K562 (cell line): ENCODE results near the gene FAAP100. TPM values are rescaled to one million over a fixed set of nuclear protein-coding genes. Genes with fewer than 3 reads are reported as not detected.
A peak's percentile ranks its signal among the peaks of the same experiment; 100 is the strongest.

Source experiments
- CBX8 ChIP-seq: fragments of 200-600 bp; sonication (generic); IDR thresholded peaks from 2 replicates; pipeline ENCODE4 v1.6.1; 2012; ENCODE audit warnings: borderline replicate concordance, mixed run types, low read depth, mild to moderate bottlenecking, moderate library complexity, mixed read lengths, low read length, control low read depth, inconsistent platforms; ENCODE audit not compliant: poor library complexity, severe bottlenecking; ENCODE audit errors: extremely low read depth
- EGR1 ChIP-seq: fragments of 450-650 bp; conservative IDR thresholded peaks from 2 replicates; pipeline ENCODE4 v1.6.1; 2017; ENCODE audit warnings: mild to moderate bottlenecking
- GTF2A2 ChIP-seq: IDR thresholded peaks from 2 replicates; pipeline ENCODE4 v1.6.1; 2016; ENCODE audit warnings: mild to moderate bottlenecking, missing genetic modification characterization, missing compliant biosample characterization
- HEY1 ChIP-seq: fragments of 250-450 bp; sonication (Bioruptor Pico); IDR thresholded peaks from 2 replicates; pipeline ENCODE4 v1.5.0; 2020; ENCODE audit warnings: mild to moderate bottlenecking, moderate library complexity, borderline replicate concordance
- MAFG ChIP-seq: fragments of 450-650 bp; conservative IDR thresholded peaks from 2 replicates; pipeline ENCODE4 v1.6.1; 2016; ENCODE audit warnings: missing genetic modification characterization, missing compliant biosample characterization
- NRF1 ChIP-seq, 2 experiments: fragments of 450-650 bp; IDR thresholded peaks in 1 of 2; conservative IDR thresholded peaks in 1 of 2; 2 replicates each; pipeline ENCODE4 v1.6.1; 2014; ENCODE audit warnings: mild to moderate bottlenecking in 2 of 2
- PCBP2 ChIP-seq: fragments of 200-400 bp; formaldehyde crosslinking; IDR thresholded peaks from 2 replicates; pipeline ENCODE4 v1.6.1; 2018; ENCODE audit warnings: low read length, low read depth, mild to moderate bottlenecking, moderate library complexity; ENCODE audit not compliant: poor library complexity, severe bottlenecking
- POLR2AphosphoS2 ChIP-seq: IDR thresholded peaks from 2 replicates; pipeline ENCODE4 v1.6.1; 2012; ENCODE audit warnings: low read length, improper control_type of control experiment
- RNF219 ChIP-seq: fragments of 250-450 bp; sonication (Bioruptor Pico); IDR thresholded peaks from 2 replicates; pipeline ENCODE4 v1.5.0; 2022; ENCODE audit warnings: mild to moderate bottlenecking
- SAFB ChIP-seq: fragments of 200-400 bp; formaldehyde crosslinking; IDR thresholded peaks from 2 replicates; pipeline ENCODE4 v1.6.1; 2017; ENCODE audit warnings: low read depth, low read length, borderline replicate concordance
- SIX5 ChIP-seq, 2 experiments: IDR thresholded peaks; 2 replicates each; pipeline ENCODE4 v1.6.1; 2011; ENCODE audit warnings: low read length in 2 of 2, borderline replicate concordance in 1 of 2, low read depth in 1 of 2, mild to moderate bottlenecking in 1 of 2, moderate library complexity in 1 of 2; ENCODE audit not compliant: insufficient read depth in 1 of 2
- TAF9B ChIP-seq: fragments of 450-650 bp; IDR thresholded peaks from 2 replicates; pipeline ENCODE4 v1.6.1; 2018; ENCODE audit warnings: mild to moderate bottlenecking; ENCODE audit not compliant: partially characterized antibody
- TARDBP ChIP-seq: fragments of 450-650 bp; IDR thresholded peaks from 2 replicates; pipeline ENCODE4 v1.6.1; 2016
- ZC3H8 ChIP-seq: fragments of 450-650 bp; IDR thresholded peaks from 2 replicates; pipeline ENCODE4 v1.6.1; 2017
- ZNF12 ChIP-seq: sonication (generic); formaldehyde crosslinking; IDR thresholded peaks from 2 replicates; pipeline ENCODE4 v1.4.0; 2020; ENCODE audit warnings: mild to moderate bottlenecking, missing genetic modification reagents
- ZNF253 ChIP-seq: fragments of 250-450 bp; sonication (Bioruptor Pico); conservative IDR thresholded peaks from 2 replicates; pipeline ENCODE4 v1.6.1; 2021; ENCODE audit warnings: mild to moderate bottlenecking
- ZNF551 ChIP-seq: fragments of 250-450 bp; sonication (Bioruptor Pico); IDR thresholded peaks from 2 replicates; pipeline ENCODE4 v1.5.0; 2021; ENCODE audit warnings: mild to moderate bottlenecking, moderate library complexity
- polyA plus RNA-seq, 8 experiments: library from polyadenylated mRNA; depleted of rRNA in 4 of 8; stranded (reverse) in 5 of 8; unstranded in 3 of 8; fragments of >200 nt; fragmentation: Nextera tagmentation in 2 of 8; fragmentation: Illumina TruSeq in 1 of 8; extraction: Ambion mirVana in 2 of 8; extraction: Trizol in 1 of 8; gene quantifications; 2 replicates each; pipeline versions ENCODE4 v1.2.1 to v1.2.3, GENCODE V29; 2011 to 2014; ENCODE audit warnings: inconsistent platforms in 1 of 8, missing spikeins in 1 of 8
- total RNA-seq, 7 experiments: library from RNA; depleted of rRNA in 6 of 7; stranded (reverse); fragments of >200 nt in 6 of 7; fragmentation: Illumina TruSeq in 2 of 7; extraction: Trizol in 2 of 7; gene quantifications; 2 replicates each; pipeline versions ENCODE4 v1.2.1 to v1.2.3, GENCODE V29; 2011 to 2021; ENCODE audit warnings: low replicate concordance in 1 of 7
- TF ChIP-seq, protein P1 (sequence below): fragments of 250-450 bp; sonication (Bioruptor Pico); IDR thresholded peaks from 2 replicates; pipeline ENCODE4 v1.4.0; 2020; ENCODE audit warnings: mild to moderate bottlenecking
- TF ChIP-seq, protein P2 (sequence below), 2 experiments: fragments of 250-450 bp in 1 of 2; fragments of 450-650 bp in 1 of 2; sonication (Bioruptor Pico) in 1 of 2; IDR thresholded peaks; 2 replicates each; pipeline versions ENCODE4 v1.6.1 to v1.8.0; 2016 to 2021; ENCODE audit warnings: mild to moderate bottlenecking in 2 of 2, moderate library complexity in 2 of 2, missing compliant biosample characterization in 1 of 2, missing genetic modification characterization in 1 of 2
- TF ChIP-seq, protein P3 (sequence below): sonication (generic); formaldehyde crosslinking; IDR thresholded peaks from 2 replicates; pipeline ENCODE4 v1.8.0; 2022; ENCODE audit warnings: missing genetic modification reagents, mild to moderate bottlenecking, borderline replicate concordance

Gene FAAP100
- total and polyA plus RNA-seq, 9 of the 15 experiments (the other 6 are each of a cell fraction or from before 2014, with no cell fraction given) = 0.31 to 51.2 (median 12.6) TPM

GRCh38 chr17:81512562-81513371 lies 39.4 kb downstream of the FAAP100 start, which contains the start of gene ACTG1 (continued):
- TF ChIP-seq, protein P1, sequence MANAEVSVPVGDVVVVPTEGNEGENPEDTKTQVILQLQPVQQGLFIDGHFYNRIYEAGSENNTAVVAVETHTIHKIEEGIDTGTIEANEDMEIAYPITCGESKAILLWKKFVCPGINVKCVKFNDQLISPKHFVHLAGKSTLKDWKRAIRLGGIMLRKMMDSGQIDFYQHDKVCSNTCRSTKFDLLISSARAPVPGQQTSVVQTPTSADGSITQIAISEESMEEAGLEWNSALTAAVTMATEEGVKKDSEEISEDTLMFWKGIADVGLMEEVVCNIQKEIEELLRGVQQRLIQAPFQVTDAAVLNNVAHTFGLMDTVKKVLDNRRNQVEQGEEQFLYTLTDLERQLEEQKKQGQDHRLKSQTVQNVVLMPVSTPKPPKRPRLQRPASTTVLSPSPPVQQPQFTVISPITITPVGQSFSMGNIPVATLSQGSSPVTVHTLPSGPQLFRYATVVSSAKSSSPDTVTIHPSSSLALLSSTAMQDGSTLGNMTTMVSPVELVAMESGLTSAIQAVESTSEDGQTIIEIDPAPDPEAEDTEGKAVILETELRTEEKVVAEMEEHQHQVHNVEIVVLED (CRISPR knock-in tag) = no peak
- TF ChIP-seq POLR2AphosphoS2 (no peak; the same call in 1 of the 2 replicates), SAFB (peak; percentile 99), TAF9B (no peak), HEY1 (no peak), PCBP2 (no peak), MAFG (tag) (no peak), ZNF253 (no peak), ZC3H8 (no peak), GTF2A2 (tag) (peak; percentile 92), RNF219 (CRISPR knock-in tag) (no peak), ZNF12 (CRISPR knock-in tag) (no peak; the same call in 1 of the 2 replicates), ZNF551 (no peak), SIX5 (IDR thresholded peaks at IDR 0.05; ENCODE audit: borderline replicate concordance in 1 of 2, insufficient read depth in 1 of 2, low read depth in 1 of 2, low read length in 2 of 2) (no peak), NRF1 (conservative IDR thresholded peaks at IDR 0.05 in 1 of 2, IDR thresholded peaks at IDR 0.05 in 1 of 2) (no peak), CBX8 (no peak), TARDBP (peak; percentile 57; the same call in 1 of the 2 replicates), EGR1 (peak; percentile 20; the same call in 1 of the 2 replicates)
- TF ChIP-seq, protein P2, sequence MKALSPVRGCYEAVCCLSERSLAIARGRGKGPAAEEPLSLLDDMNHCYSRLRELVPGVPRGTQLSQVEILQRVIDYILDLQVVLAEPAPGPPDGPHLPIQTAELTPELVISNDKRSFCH (CRISPR knock-in tag; IDR thresholded peaks at IDR 0.05) = no peak
- TF ChIP-seq, protein P2 (tag; IDR thresholded peaks at IDR 0.05) = no peak
- TF ChIP-seq, protein P3, sequence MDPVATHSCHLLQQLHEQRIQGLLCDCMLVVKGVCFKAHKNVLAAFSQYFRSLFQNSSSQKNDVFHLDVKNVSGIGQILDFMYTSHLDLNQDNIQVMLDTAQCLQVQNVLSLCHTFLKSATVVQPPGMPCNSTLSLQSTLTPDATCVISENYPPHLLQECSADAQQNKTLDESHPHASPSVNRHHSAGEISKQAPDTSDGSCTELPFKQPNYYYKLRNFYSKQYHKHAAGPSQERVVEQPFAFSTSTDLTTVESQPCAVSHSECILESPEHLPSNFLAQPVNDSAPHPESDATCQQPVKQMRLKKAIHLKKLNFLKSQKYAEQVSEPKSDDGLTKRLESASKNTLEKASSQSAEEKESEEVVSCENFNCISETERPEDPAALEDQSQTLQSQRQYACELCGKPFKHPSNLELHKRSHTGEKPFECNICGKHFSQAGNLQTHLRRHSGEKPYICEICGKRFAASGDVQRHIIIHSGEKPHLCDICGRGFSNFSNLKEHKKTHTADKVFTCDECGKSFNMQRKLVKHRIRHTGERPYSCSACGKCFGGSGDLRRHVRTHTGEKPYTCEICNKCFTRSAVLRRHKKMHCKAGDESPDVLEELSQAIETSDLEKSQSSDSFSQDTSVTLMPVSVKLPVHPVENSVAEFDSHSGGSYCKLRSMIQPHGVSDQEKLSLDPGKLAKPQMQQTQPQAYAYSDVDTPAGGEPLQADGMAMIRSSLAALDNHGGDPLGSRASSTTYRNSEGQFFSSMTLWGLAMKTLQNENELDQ (CRISPR knock-in tag) = no peak
